ENCODE data around the gene ATP5F1B.

DNA sequence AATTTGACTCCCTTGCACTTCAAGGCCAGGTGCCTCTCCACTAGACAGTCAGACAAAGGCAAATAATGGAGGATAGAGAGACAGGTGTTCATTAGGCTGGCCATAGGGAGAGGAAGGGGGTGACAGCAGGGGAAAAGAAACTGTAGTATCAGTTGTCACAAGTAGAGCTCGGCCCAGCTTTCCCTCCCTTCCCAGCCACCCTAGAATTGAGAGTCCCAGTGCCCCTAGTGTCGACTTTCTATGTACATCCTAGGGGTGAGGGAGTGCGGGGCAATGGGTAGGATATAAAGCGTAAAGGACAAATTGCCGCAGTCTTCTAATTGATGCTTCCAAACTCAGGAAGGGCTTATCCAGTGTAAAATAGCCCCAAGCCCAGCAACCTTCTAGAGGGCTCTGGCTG is 54.7 kb downstream of the ATP5F1B start:
- TF ChIP-seq TAF1 (IDR thresholded peaks at IDR 0.05; ENCODE audit: borderline replicate concordance, insufficient read depth, low read length) (no peak), SIN3A (IDR thresholded peaks at IDR 0.05; ENCODE audit: borderline replicate concordance, insufficient read depth, low read length) (no peak), POLR2AphosphoS5 (IDR thresholded peaks at IDR 0.05; ENCODE audit: low read depth, low read length) (no peak)
